ENCODE measurements around the gene PRKCH. TPM values are rescaled to one million over a fixed set of nuclear protein-coding genes. Genes with fewer than 3 reads are reported as not detected.

Gene PRKCH
- total and polyA plus RNA-seq, 9 of the 15 experiments (the other 6 are each of a cell fraction or from before 2014, with no cell fraction given) = 0.61 to 4.4 (median 4.0) TPM

DNA sequence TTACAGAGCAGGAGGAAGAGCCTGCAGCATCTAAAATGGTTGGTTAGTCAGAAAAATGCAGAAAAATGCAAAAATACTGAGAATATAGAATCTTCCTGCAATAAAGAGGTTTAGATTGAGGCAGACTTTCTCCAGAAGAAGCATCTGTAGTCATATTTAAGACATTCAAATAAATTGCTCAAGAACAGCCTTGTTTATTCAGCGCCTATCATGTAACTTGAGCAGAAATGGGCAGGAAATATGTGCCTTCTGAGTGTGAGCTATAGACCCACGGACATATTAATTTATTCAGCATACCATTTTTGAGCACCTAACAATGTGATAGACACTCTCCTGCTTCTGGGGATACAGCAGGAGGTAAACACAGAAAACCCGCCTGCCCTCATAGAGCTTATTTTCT lies 272.0 kb downstream of the PRKCH start:
- H3K9ac ChIP-seq (ENCODE audit: insufficient read depth in 1 of 2, low read depth in 2 of 2, low read length in 2 of 2) = no peak overlapping the region
- H3K4me2 ChIP-seq (ENCODE audit: insufficient read depth, low read length) = no peak overlapping the region
- no peaks in the 10 kb centered on the region for H4K20me1 ChIP-seq (replicated peaks; ENCODE audit: control insufficient read depth, insufficient read depth, low read length)
- DNase-seq (ENCODE audit: extremely low read depth in 1 of 4, low spot score in 3 of 4) = no peak
- H3K27ac ChIP-seq (ENCODE audit: extremely low read depth, low read depth, low read length) = no peak overlapping the region
- no peaks in the 10 kb centered on the region for H3K9me3 ChIP-seq (replicated peaks; ENCODE audit: control insufficient read depth, insufficient read depth, low read depth, low read length)
- BruUV-seq (replicated peaks) = no TSS peak
- no peaks in the 10 kb centered on the region for H3K36me3 ChIP-seq (ENCODE audit: control insufficient read depth, insufficient read depth, low read length)
- no peak for ATAC-seq
- no peaks in the 10 kb centered on the region for H3K79me2 ChIP-seq (ENCODE audit: control insufficient read depth, insufficient read depth, low read length)
- intact Hi-C loops (cut with micrococcal nuclease) = no loop called here
- in situ Hi-C loops (cut with MboI) = no loop called here
- ChIA-PET POLR2A (no interaction called here), CTCF (ENCODE audit: low intra/inter-chr PET ratio) (no interaction called here)
- no peaks in the 10 kb centered on the region for H3K4me1 ChIP-seq (replicated peaks in 1 of 2; ENCODE audit: control insufficient read depth in 2 of 2, insufficient read depth in 2 of 2, low read length in 2 of 2)
- peaks cover 0 to 20% of the 10 kb centered on the region in 2 experiments; a peak in 3 of 5 replicates for H3K27me3 ChIP-seq (ENCODE audit: control insufficient read depth in 2 of 2, insufficient read depth in 2 of 2, low read length in 2 of 2)
- H2AFZ ChIP-seq (ENCODE audit: low read depth, low read length) = no peak overlapping the region
- no peaks in the 10 kb centered on the region for H3K9me1 ChIP-seq (ENCODE audit: control insufficient read depth, insufficient read depth, low read length)
- FAIRE-seq = no peak
- 12% methylated on average over 3 of the region's 3 CpGs for WGBS (ENCODE audit: insufficient coverage, low coverage, missing lambda C conversion rate)
- no peak overlapping the region for H3K4me3 ChIP-seq
- TF ChIP-seq TOE1 (IDR thresholded peaks at IDR 0.05; ENCODE audit: borderline replicate concordance) (no peak), TOE1 (CRISPR knock-in tag; IDR thresholded peaks at IDR 0.05; ENCODE audit: borderline replicate concordance, low read depth) (no peak), SETDB1 (IDR thresholded peaks at IDR 0.05; ENCODE audit: low read length) (no peak), ZNF316 (IDR thresholded peaks at IDR 0.05) (0 out of 2 replicates have a peak, but pooled peaks have one; percentile 13)

- H4K20me1 ChIP-seq (replicated peaks; ENCODE audit: control insufficient read depth, insufficient read depth, low read length) = no peaks in the 10 kb centered on the region
- H2AFZ ChIP-seq (ENCODE audit: low read depth, low read length) = no peak overlapping the region
- no peak overlapping the region for H3K4me3 ChIP-seq
- H3K36me3 ChIP-seq (ENCODE audit: control insufficient read depth, insufficient read depth, low read length) = no peaks in the 10 kb centered on the region
- no peaks in the 10 kb centered on the region for H3K79me2 ChIP-seq (ENCODE audit: control insufficient read depth, insufficient read depth, low read length)
- FAIRE-seq = no peak
- H3K4me2 ChIP-seq (ENCODE audit: insufficient read depth, low read length) = no peak overlapping the region
- no peak for DNase-seq (ENCODE audit: extremely low read depth in 1 of 4, low spot score in 3 of 4)
- no peaks in the 10 kb centered on the region for H3K9me3 ChIP-seq (replicated peaks; ENCODE audit: control insufficient read depth, insufficient read depth, low read depth, low read length)
- ChIA-PET CTCF (ENCODE audit: low intra/inter-chr PET ratio) (no interaction called here), POLR2A (no interaction called here)
- no peak overlapping the region for H3K9ac ChIP-seq (ENCODE audit: insufficient read depth in 1 of 2, low read depth in 2 of 2, low read length in 2 of 2)
- in situ Hi-C loops (cut with MboI) (no loop called here), intact Hi-C loops (cut with micrococcal nuclease) (no loop called here)
- H3K27me3 ChIP-seq (ENCODE audit: control insufficient read depth in 2 of 2, insufficient read depth in 2 of 2, low read length in 2 of 2) = peaks cover 0 to 4% of the 10 kb centered on the region in 2 experiments; a peak in 3 of 5 replicates
- no peaks in the 10 kb centered on the region for H3K9me1 ChIP-seq (ENCODE audit: control insufficient read depth, insufficient read depth, low read length)
- no peaks in the 10 kb centered on the region; a peak in 1 of 5 replicates for H3K4me1 ChIP-seq (replicated peaks in 1 of 2; ENCODE audit: control insufficient read depth in 2 of 2, insufficient read depth in 2 of 2, low read length in 2 of 2)
- no TSS peak for BruUV-seq (replicated peaks)
- ATAC-seq = no peak
- no peak overlapping the region for H3K27ac ChIP-seq (ENCODE audit: extremely low read depth, low read depth, low read length)
- WGBS (ENCODE audit: insufficient coverage, low coverage, missing lambda C conversion rate) = 0% methylated on average over 4 of the region's 5 CpGs
- TF ChIP-seq, protein P1, sequence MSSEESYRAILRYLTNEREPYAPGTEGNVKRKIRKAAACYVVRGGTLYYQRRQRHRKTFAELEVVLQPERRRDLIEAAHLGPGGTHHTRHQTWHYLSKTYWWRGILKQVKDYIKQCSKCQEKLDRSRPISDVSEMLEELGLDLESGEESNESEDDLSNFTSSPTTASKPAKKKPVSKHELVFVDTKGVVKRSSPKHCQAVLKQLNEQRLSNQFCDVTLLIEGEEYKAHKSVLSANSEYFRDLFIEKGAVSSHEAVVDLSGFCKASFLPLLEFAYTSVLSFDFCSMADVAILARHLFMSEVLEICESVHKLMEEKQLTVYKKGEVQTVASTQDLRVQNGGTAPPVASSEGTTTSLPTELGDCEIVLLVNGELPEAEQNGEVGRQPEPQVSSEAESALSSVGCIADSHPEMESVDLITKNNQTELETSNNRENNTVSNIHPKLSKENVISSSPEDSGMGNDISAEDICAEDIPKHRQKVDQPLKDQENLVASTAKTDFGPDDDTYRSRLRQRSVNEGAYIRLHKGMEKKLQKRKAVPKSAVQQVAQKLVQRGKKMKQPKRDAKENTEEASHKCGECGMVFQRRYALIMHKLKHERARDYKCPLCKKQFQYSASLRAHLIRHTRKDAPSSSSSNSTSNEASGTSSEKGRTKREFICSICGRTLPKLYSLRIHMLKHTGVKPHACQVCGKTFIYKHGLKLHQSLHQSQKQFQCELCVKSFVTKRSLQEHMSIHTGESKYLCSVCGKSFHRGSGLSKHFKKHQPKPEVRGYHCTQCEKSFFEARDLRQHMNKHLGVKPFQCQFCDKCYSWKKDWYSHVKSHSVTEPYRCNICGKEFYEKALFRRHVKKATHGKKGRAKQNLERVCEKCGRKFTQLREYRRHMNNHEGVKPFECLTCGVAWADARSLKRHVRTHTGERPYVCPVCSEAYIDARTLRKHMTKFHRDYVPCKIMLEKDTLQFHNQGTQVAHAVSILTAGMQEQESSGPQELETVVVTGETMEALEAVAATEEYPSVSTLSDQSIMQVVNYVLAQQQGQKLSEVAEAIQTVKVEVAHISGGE (CRISPR knock-in tag; IDR thresholded peaks at IDR 0.05) = no peak
- TF ChIP-seq ZNF76 (CRISPR knock-in tag; IDR thresholded peaks at IDR 0.05; ENCODE audit: borderline replicate concordance) (no peak), E2F4 (CRISPR knock-in tag; IDR thresholded peaks at IDR 0.05; ENCODE audit: low read depth) (no peak), OTX1 (CRISPR knock-in tag; IDR thresholded peaks at IDR 0.05) (no peak), POLR2H (tag; IDR thresholded peaks at IDR 0.05; ENCODE audit: low read depth) (no peak), ELF2 (CRISPR knock-in tag; IDR thresholded peaks at IDR 0.05) (no peak), SNRNP70 (optimal IDR thresholded peaks at IDR 0.05; ENCODE audit: low read depth, low read length) (no peak), ZNF583 (CRISPR knock-in tag; IDR thresholded peaks at IDR 0.05) (no peak), NCOR1 (IDR thresholded peaks at IDR 0.05) (no peak), ZC3H11A (IDR thresholded peaks at IDR 0.05; ENCODE audit: low read depth, low read length) (no peak)
These were observed 275.6 kb downstream of the PRKCH start for GRCh38 chr14:61596990-61597389.
